ENCODE measurements around the gene CCL5. TPM values are rescaled to one million over a fixed set of nuclear protein-coding genes. Genes with fewer than 3 reads are reported as not detected.

Gene CCL5
- 1 to 10 TPM in 1 of 2 donors, under 1 TPM in 1; 0.66 to 4.9 TPM for total RNA-seq

- Histone ChIP-seq H3K27ac (no peak within 1 kb of the TSS), H3K36me3 (replicated peaks in 1 of 2; ENCODE audit: insufficient read depth in 1 of 2, low read depth in 2 of 2) (no peaks in the 10 kb centered on the region), H3K27me3 (no peaks in the 10 kb centered on the region), H3K9me3 (no peaks in the 10 kb centered on the region), H3K4me1 (no peaks in the 10 kb centered on the region), H3K4me3 (no peak within 1 kb of the TSS)
- intact Hi-C loops (cut with DNase I) = loop anchor here (10.0 kb wide), 1 partner anchor 55 kb away; the partner anchor contains the start of gene RDM1
- ATAC-seq (no peak), DNase-seq (peak in 1 of 4 donors; percentile 8)
- TF ChIP-seq POLR2A (IDR thresholded peaks at IDR 0.05) (peak in 2 of 3 donors; percentile 40 to 41), CTCF (IDR thresholded peaks at IDR 0.05) (no peak)
- 66 to 81% methylated on average over 11 of the region's 11 CpGs for WGBS, 2 donors
Measured at GRCh38 chr17:35879773-35880654, at the start of gene CCL5. CCL5 (minus strand) TSS chr17:35880360.

- Histone ChIP-seq H3K9me3 (no peaks in the 10 kb centered on the region), H3K27me3 (no peaks in the 10 kb centered on the region), H3K4me1 (peaks cover 10% of the 10 kb centered on the region), H3K36me3 (replicated peaks in 1 of 2; ENCODE audit: insufficient read depth in 1 of 2, low read depth in 2 of 2) (no peaks in the 10 kb centered on the region), H3K27ac (no peak overlapping the region), H3K4me3 (no peak overlapping the region)
- no peak for ATAC-seq
- intact Hi-C loops (cut with DNase I) = no loop called here
- TF ChIP-seq POLR2A (IDR thresholded peaks at IDR 0.05) (no peak), CTCF (IDR thresholded peaks at IDR 0.05) (no peak)
- no peak for DNase-seq
Measured at GRCh38 chr17:35927714-35928113, 47.6 kb upstream of the CCL5 start.

GRCh38 chr17:35923609-35924114 lies 43.5 kb upstream of the CCL5 start:
- no peak overlapping the region for H3K4me3 ChIP-seq
- 91 to 92% methylated on average over 6 of the region's 6 CpGs for WGBS, 2 donors
- no peaks in the 10 kb centered on the region for H3K9me3 ChIP-seq
- no peaks in the 10 kb centered on the region for H3K27me3 ChIP-seq
- H3K27ac ChIP-seq = no peak overlapping the region
- H3K4me1 ChIP-seq = no peaks in the 10 kb centered on the region
- H3K36me3 ChIP-seq (replicated peaks in 1 of 2; ENCODE audit: insufficient read depth in 1 of 2, low read depth in 2 of 2) = no peaks in the 10 kb centered on the region
- intact Hi-C loops (cut with DNase I) = no loop called here
- no peak for ATAC-seq
- TF ChIP-seq CTCF (IDR thresholded peaks at IDR 0.05) (no peak), POLR2A (IDR thresholded peaks at IDR 0.05) (no peak)
- no peak for DNase-seq

- H3K9me3 ChIP-seq = no peaks in the 10 kb centered on the region
- no peaks in the 10 kb centered on the region for H3K4me1 ChIP-seq
- no peaks in the 10 kb centered on the region for H3K27me3 ChIP-seq
- intact Hi-C loops (cut with DNase I) = no loop called here
- no peaks in the 10 kb centered on the region for H3K36me3 ChIP-seq (replicated peaks in 1 of 2; ENCODE audit: insufficient read depth in 1 of 2, low read depth in 2 of 2)
- H3K4me3 ChIP-seq = no peak overlapping the region
- DNase-seq = no peak
- TF ChIP-seq POLR2A (IDR thresholded peaks at IDR 0.05) = no peak
- TF ChIP-seq CTCF (IDR thresholded peaks at IDR 0.05) = no peak
- ATAC-seq = no peak
- 90 to 100% methylated on average over 1 of the region's 1 CpG for WGBS, 2 donors
- H3K27ac ChIP-seq = no peak overlapping the region
Measured at GRCh38 chr17:35920229-35920628, 40.1 kb upstream of the CCL5 start.
